Sigmoid colon (tissue), 4 donors: ENCODE data around the gene RPS16.

Experiments used
- EP300 ChIP-seq, 4 donors: sonication (generic); formaldehyde crosslinking; IDR thresholded peaks; one replicate each; pipeline ENCODE4 v1.6.1; 2017; ENCODE audit warnings: antibody characterized with exemption in 4 of 4
- POLR2A ChIP-seq, 2 donors: fragments of 450-650 bp; IDR thresholded peaks; one replicate each; pipeline ENCODE4 v1.6.1; 2016; ENCODE audit warnings: antibody characterized with exemption in 2 of 2, mild to moderate bottlenecking in 2 of 2, moderate library complexity in 2 of 2
- POLR2AphosphoS5 ChIP-seq, 4 donors: sonication (generic); formaldehyde crosslinking; IDR thresholded peaks; one replicate each; pipeline ENCODE4 v1.6.1; 2017; ENCODE audit warnings: antibody characterized with exemption in 4 of 4
- TF ChIP-seq, protein P1 (sequence below), 4 experiments: fragments of 450-650 bp in 3 of 4; fragments of 200-600 bp in 1 of 4; IDR thresholded peaks; one replicate each; pipeline ENCODE4 v1.5.1; 2016 to 2019; ENCODE audit warnings: antibody characterized with exemption in 4 of 4, mild to moderate bottlenecking in 3 of 4, moderate library complexity in 2 of 4

DNA sequence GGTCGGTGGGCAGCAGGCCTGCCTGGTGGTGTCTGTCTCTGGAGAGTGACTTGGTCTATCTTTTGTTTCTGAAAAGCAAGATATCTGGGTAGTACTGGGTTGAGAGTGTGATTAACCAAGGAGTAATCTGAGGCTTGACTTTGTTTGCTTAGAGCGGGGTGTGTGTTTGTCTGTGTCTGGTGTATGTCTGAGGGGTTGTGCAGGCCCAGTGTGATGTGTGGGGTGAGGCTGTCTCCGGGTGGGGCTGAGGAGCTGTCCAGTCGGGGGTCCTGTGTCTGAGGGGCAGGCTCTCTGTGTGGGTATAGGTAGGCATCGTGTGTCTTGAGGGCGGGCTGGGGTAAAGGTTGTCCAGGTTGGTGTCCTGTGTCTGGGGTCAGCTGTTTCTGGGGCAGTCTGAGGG lies 33.8 kb upstream of the RPS16 start:
- TF ChIP-seq, protein P1, sequence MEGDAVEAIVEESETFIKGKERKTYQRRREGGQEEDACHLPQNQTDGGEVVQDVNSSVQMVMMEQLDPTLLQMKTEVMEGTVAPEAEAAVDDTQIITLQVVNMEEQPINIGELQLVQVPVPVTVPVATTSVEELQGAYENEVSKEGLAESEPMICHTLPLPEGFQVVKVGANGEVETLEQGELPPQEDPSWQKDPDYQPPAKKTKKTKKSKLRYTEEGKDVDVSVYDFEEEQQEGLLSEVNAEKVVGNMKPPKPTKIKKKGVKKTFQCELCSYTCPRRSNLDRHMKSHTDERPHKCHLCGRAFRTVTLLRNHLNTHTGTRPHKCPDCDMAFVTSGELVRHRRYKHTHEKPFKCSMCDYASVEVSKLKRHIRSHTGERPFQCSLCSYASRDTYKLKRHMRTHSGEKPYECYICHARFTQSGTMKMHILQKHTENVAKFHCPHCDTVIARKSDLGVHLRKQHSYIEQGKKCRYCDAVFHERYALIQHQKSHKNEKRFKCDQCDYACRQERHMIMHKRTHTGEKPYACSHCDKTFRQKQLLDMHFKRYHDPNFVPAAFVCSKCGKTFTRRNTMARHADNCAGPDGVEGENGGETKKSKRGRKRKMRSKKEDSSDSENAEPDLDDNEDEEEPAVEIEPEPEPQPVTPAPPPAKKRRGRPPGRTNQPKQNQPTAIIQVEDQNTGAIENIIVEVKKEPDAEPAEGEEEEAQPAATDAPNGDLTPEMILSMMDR (IDR thresholded peaks at IDR 0.05), result no peak
- TF ChIP-seq EP300 (IDR thresholded peaks at IDR 0.05) (no peak), POLR2A (IDR thresholded peaks at IDR 0.05) (no peak), POLR2AphosphoS5 (IDR thresholded peaks at IDR 0.05) (no peak)
